Activated CD4-positive, CD25-positive, alpha-beta regulatory T cell treated with anti-CD3 and anti-CD28 coated beads, Interleukin-2, amount 50 U/mL, for 24 hours (primary cell): Measurements from ENCODE around the gene CTDSP1.

Experiments
- ATAC-seq, 2 donors: fragments of 150-1000 bp; cut with Tn5 transposase; one replicate each; pipeline ENCODE4 v1.10.0; 2021; ENCODE audit warnings: mild to moderate bottlenecking in 1 of 2, moderate library complexity in 1 of 2

Gene CTDSP1

DNA sequence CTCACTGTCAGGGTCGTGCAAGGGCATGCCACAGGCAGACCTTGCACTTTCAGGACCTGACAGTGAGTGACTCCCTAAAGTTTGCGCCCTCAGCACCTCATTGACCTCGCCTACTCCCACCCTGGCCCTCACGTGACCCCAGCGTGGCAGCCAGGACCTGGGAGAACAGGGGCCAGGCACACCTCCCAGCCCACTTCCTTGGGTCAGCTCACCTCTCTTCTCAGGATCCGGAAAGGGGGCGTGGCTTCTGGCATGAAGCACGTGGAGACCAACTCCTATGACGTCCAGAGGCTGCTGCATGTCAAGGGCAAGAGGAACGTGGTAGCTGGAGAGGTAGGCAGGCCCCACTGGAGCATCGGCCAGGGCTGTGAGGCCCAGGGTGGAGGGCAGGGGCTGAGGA lies 28.1 kb downstream of the CTDSP1 start:
- no peak for ATAC-seq

DNA sequence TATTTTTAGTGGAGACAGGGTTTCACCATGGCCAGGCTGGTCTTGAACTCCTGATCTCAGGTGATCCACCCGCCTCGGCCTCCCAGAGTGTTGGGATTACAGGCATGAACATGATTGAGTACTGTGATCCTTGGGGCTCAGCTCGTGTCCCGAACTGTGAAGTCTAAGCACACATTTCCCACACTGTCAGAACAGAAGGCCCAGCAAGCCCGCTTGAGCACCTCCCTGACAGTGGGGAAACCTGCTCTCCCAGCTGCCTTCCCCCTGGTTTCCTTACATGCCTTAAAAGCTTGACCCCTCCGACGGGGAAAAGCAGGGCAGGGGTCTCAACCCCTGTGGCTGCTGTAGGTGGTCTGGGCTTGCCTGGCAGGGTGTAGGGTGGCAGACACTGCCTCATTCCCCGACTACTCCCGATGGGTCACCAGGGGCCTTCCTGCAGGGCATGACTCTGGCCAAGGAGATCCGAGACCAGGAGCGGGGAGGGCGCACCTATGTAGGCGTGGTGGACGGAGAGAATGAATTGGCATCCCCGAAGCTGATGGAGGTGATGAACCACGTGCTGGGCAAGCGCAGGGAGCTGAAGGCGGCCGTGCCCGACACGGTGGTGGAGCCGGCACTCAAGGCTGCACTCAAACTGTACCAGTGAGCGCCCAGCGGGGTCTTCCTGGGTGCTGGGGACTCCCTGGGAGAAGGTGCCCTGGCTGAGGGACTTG lies 29.3 kb downstream of the CTDSP1 start:
- ATAC-seq = no peak

DNA sequence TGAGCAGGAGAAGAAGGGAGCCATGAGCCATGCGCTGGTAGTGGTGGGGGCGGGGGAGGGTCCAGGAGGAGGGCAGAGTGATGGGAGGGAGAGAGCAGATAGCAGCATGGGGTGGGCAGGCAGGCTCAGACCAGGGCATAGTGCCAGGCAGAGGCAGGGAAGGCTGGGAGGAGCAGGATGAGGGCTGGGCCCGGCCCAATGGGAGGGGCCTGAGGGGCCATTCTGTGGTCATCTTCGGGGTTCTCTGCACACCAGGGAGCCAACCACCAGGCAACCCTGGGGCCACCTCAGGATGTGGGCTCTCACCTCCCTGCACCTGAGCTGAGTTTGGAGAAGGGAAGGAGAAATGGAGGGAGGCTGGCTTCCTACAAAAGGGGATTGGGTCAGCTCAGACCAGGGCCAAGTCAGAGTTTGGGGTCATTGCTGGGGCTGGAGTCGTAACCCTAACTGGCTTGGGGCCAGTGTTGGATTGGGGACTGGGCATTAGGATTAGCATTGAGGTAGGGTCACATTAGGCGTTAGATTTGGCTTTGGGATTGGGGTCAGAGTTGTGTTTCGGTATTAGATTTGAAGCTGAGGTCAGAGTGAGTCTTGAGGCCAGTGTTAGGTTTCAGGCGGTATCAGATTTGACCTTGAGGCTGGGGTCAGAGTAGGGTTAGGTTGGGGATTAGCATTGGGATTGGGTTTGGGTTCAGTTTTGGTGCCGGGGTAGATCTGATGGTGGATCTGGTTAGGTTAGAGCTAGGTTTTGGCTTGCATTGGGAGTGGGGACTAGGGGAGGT lies 30.4 kb downstream of the CTDSP1 start:
- no peak for ATAC-seq

DNA sequence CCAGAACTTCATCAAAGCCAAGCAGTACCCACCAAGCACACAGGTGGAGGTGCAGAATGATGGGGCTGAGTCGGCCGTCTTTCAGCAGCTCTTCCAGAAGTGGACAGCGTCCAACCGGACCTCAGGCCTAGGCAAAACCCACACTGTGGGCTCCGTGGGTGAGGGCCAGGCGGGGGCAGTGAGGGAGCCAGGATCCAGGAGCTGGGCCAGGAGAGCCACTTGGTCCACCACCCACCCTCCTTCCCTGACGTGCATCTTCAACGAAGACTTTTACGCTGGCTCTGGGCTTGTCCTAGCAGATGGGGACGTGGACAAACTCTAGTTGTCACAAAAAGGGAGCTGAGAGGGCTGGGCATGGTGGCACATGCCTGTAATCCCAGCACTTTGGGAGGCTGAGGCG lies 31.1 kb downstream of the CTDSP1 start:
- no peak for ATAC-seq

DNA sequence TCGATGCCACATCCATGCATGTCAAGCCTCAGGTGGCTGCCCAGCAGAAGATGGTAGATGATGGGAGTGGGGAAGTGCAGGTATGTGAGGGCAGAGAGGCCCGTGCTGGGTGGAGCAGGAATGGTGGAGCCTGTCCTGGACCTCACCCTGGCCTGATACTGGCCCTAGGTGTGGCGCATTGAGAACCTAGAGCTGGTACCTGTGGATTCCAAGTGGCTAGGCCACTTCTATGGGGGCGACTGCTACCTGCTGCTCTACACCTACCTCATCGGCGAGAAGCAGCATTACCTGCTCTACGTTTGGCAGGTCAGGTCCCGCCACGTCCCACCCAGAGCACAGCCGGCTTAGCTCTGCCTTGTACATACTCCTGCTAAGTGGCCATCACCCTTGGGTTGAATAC lies 32.2 kb downstream of the CTDSP1 start:
- ATAC-seq = no peak

DNA sequence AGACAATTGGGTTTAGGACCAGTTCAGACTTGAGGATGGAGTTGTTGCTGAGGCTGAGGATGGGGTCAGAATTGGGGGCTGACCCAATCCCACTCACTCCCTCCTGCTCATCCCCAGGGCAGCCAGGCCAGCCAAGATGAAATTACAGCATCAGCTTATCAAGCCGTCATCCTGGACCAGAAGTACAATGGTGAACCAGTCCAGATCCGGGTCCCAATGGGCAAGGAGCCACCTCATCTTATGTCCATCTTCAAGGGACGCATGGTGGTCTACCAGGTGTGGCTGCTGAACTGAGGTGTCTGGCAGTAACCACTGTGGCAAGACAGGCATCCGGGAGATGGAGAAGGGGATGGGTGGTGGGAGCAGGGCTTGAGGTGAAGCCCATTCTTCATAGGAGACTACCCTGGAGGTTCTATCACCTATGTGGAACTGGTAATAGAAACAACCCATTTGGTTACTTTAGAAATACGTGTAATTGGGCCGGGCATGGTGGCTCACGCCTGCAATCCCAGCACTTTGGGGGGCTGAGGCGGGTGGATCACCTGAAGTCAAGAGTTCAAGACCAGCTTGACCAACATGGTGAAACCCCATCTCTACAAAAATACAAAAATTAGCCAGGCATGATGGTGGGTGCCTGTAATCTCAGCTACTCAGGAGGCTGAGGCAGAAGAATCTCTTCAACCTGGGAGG lies 33.2 kb downstream of the CTDSP1 start:
- ATAC-seq = no peak

DNA sequence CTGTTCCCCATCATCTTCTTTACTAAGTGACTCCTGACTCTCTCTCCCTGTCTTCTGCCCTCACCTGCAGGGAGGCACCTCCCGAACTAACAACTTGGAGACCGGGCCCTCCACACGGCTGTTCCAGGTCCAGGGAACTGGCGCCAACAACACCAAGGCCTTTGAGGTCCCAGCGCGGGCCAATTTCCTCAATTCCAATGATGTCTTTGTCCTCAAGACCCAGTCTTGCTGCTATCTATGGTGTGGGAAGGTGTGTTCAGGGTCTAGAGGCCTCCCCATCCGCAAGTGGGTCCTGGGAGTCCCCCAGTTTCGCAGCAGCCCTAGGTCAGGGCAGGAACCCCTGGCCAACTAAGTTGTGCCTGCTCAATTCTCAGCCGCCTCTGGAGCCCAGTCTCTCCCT lies 34.8 kb downstream of the CTDSP1 start:
- no peak for ATAC-seq

DNA sequence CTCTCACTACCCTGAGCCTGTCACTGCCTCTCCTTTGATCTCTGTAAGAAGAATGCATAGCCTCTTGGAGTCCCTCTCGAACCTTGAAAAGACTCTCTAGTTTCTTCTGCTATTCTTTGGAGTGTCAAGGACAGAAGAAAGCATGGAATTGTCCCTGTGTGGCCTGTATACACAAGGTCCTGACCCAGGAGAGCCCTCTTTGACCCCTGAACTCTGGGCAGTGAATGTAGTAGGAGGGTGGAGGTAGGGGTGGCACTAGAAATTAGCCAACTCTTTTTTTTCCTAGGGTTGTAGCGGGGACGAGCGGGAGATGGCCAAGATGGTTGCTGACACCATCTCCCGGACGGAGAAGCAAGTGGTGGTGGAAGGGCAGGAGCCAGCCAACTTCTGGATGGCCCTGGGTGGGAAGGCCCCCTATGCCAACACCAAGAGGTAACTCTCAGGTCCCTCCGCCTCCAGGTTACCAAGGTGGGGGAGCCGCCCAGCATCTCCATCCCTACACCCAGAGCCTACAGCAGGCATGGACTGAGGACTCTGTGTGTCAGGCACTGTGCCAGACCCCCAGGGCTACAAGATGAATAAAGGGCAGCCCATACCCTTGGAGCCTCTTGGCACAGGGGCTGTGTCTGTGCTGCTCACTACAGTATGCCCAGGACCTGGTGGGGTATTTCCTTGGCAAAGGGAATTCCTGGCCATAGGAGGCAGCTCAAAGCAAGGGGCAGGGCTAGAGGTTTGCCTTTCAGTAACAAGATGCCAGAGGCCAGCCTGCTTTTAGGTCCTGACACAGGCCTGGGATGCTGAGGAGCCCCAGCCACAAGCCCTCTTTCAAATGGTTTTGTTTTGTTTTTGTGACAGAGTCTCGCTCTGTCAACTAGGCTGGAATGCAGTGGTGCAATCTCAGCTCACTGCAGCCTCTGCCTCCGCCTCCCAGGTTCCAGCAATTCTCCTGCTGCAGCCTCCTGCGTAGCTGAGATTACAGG lies 35.6 kb downstream of the CTDSP1 start:
- ATAC-seq = no peak

DNA sequence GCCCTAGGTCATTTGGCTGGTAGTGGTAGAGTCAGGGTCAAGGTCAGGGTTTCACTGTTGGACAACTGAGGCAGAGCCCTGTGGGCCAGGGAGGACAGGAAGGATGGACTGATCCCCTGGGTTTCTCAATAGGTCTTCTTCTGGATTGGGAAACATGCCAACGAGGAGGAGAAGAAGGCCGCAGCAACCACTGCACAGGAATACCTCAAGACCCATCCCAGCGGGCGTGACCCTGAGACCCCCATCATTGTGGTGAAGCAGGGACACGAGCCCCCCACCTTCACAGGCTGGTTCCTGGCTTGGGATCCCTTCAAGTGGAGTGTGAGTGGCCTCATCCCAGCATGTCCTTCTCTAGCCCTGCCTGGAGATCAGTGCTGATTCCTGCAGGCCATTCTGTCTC lies 37.3 kb downstream of the CTDSP1 start:
- ATAC-seq = no peak

DNA sequence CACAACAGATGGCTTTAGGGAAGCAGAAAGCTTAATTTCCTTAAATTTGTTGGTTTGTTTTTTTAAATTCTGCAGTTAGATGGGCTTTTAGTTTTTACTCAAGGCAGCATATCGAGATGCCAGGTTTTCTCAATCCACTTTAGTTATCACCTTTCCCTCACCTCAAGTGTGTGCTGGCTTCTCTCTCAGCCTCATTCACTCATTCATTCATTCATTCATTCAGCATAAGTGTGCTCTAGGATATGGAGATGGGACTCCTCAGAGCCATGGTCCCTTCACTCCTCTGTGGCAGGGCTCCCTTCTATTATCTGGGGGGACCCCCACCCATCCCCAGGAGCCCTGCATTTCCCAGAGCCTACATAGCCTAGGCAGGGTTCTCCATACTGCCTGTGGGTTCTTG lies 38.3 kb downstream of the CTDSP1 start:
- no peak for ATAC-seq

DNA sequence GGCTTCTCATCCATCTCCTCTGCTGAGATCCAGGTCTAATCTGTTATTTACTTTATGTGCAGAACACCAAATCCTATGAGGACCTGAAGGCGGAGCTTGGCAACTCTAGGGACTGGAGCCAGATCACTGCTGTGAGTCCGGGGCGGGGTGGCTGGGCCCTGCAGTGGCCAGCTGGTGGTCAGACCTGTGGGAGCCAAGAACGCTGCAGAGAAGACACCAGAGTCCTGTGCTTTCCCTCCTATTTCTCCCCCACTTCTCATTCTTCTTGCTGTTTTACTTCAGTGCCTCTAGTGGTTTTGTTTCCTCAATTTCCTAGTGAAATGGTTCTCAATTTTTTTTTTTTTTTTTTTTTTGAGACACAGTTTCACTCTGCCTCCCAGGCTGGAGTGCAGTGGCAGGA lies 38.9 kb downstream of the CTDSP1 start:
- ATAC-seq = no peak

DNA sequence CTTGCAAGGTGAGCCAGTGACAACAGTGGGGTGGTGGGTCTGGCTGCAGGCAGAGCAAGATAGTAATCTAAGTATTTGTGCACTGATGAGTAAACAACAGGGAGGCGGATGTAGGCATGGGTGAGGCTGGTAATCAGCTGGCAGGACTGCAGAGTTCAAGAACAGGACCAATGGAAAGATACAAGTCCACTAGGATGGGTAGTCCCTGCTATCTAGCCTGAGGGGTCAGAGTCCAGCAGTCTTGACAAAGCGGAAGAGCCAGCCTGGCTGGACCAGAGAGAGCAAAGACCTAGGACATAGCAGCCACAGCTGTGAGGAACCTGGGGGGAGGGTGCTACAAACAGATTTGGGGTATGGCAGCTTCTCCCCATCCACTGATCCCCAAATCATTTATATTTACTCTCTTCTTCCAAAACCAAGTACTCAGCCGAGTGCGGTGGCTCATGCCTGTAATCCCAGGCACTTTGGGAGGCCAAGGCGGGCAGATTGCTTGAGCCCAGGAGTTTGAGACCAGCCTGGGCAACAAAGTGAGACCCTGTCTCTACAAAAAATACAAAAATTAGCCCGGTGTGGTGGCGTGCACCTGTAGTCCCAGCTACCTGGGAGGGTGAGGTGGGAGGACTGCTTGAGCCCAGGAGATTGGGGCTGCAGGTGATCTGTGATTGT lies 45.2 kb downstream of the CTDSP1 start:
- ATAC-seq = no peak

DNA sequence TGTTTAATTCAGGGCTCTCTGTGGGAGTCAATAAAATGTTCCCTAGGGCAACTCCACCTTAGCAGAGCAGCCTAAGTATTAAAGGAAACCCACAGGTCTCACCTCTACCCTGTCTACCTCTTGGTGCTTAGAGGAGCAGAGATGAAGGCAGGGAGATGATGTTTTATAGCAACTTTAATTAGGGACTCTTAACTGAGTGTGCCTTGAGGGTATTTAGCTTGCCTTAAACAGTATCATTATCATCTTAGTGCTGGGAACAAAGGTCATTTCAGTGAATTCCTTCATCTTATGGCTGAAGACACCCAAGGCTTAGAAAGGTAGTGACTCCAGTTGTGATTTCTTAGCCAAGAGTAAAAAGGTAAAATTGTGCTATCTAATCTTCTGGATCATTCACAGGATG lies 45.9 kb downstream of the CTDSP1 start:
- no peak for ATAC-seq

DNA sequence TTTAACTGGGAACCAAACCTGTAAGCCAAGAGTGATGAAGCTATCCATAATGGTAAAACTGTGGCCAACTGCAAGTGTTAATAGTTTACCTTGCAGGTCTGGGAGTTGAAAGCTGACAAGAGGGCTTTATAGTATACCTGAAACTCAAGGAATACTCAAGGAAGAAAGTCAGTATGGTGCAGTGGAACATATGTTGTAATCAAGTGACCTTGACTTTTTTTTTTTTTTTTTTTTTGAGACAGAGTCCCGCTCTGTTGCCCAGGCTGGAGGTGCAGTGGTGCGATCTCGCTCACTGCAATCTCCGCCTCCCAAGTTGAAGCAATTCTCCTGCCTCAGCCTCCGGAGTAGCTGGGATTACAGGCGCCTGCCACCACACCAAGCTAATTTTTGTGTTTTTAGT lies 46.9 kb downstream of the CTDSP1 start:
- no peak for ATAC-seq

DNA sequence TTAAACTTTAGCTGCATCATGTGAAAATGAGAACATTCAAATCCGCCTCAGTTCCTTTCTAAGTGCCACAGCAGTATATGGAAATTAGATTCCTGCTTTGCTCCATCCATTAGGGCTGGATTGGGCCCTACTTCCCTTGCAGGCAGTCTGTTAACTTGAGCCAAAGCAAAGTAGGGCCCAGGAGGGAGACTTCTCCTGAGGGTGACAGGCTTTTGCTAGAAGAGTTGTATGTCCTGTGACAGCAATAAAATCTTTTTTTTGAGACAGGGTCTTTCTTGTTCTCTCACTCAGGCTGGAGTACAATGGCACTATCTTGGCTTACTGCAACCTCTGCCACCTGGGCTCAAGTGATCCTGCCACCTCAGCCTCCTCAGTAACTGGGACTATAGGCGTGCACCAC lies 47.4 kb downstream of the CTDSP1 start:
- ATAC-seq = no peak

DNA sequence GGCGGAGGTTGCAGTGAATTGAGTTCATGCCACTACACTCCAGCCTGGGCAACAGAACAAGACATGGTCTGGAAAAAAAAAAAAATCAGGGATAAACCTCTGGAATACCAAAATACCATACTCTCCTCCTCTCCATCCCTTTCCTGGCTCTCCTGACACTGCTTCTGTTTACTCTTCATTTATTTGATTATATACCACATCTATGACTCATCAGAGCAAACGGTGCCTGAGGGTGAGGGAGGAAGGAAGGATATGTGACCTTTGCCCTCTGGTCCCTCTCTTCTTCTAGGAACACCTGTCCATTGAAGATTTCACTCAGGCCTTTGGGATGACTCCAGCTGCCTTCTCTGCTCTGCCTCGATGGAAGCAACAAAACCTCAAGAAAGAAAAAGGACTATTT lies 49.3 kb downstream of the CTDSP1 start:
- no peak for ATAC-seq

DNA sequence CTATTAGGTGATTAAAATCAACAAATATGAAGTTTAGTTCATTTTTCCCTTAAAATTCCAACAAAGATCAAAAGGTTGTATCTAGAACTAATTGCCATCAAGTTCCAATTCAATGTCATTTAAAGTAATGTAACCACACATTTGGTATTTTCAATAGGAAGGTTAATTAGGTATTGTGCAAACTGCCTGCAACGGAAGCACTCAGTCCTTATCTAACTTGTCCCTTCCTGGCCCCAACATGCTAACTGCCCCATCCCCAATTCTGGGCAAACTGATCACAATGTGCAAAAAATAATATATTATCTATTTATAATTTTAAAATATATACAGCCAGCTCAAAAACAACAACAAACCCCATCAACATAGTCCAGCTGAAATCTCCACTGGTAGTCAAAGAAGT lies 52.4 kb downstream of the CTDSP1 start:
- no peak for ATAC-seq
